CD4-positive, CD25-positive, alpha-beta regulatory T cell (primary cell): Measurements from ENCODE around the gene MCU. TPM values are rescaled to one million over a fixed set of nuclear protein-coding genes. Genes with fewer than 3 reads are reported as not detected.

Source experiments
- ATAC-seq, 2 donors: fragments of 150-1000 bp; cut with Tn5 transposase; one replicate each; pipeline ENCODE4 v1.10.0; 2021; ENCODE audit warnings: low read depth in 2 of 2, moderate number of reproducible peaks in 2 of 2, moderate library complexity in 1 of 2
- DNase-seq, 3 donors: peaks; one replicate each; pipeline versions ENCODE4 v3.0.0 to v3.0.0-alpha.2; 2012 to 2022; ENCODE audit warnings: mixed read lengths in 1 of 3
- H3K27ac ChIP-seq: one replicate; pipeline ENCODE4 v1.7.0; 2013; ENCODE audit warnings: mild to moderate bottlenecking, low read length; ENCODE audit not compliant: insufficient read depth, poor library complexity, severe bottlenecking
- H3K27me3 ChIP-seq: one replicate; pipeline ENCODE4 v1.7.0; 2013; ENCODE audit warnings: low read length; ENCODE audit not compliant: control insufficient read depth, insufficient read depth
- H3K36me3 ChIP-seq: one replicate; pipeline ENCODE4 v1.7.0; 2013; ENCODE audit warnings: mild to moderate bottlenecking, low read length, moderate library complexity; ENCODE audit not compliant: control insufficient read depth, insufficient read depth
- H3K4me1 ChIP-seq: 2 replicates; pipeline ENCODE4 v1.7.0; 2013; ENCODE audit warnings: mild to moderate bottlenecking, low read length; ENCODE audit not compliant: insufficient read depth, control insufficient read depth, poor library complexity, severe bottlenecking
- H3K4me3 ChIP-seq: one replicate; pipeline ENCODE4 v1.7.0; 2013; ENCODE audit warnings: low read depth, mild to moderate bottlenecking, low read length, moderate library complexity
- H3K9me3 ChIP-seq, 2 experiments: 1 replicate in 1 of 2; 2 replicates in 1 of 2; pipeline ENCODE4 v1.7.0; 2013; ENCODE audit warnings: low read length in 2 of 2, mild to moderate bottlenecking in 1 of 2, moderate library complexity in 1 of 2; ENCODE audit not compliant: control insufficient read depth in 2 of 2
- H3K27ac Mint-ChIP-seq, 3 donors: one replicate each; pipeline ENCODE4 v1.8.0; 2020 to 2022; ENCODE audit warnings: mild to moderate bottlenecking in 3 of 3, mixed read lengths in 3 of 3, moderate library complexity in 2 of 3
- H3K27me3 Mint-ChIP-seq: one replicate; pipeline ENCODE4 v1.8.0; 2022; ENCODE audit warnings: mild to moderate bottlenecking, mixed read lengths
- H3K36me3 Mint-ChIP-seq: one replicate; pipeline ENCODE4 v1.8.0; 2020; ENCODE audit warnings: mixed read lengths
- H3K4me1 Mint-ChIP-seq, 4 donors: one replicate each; pipeline ENCODE4 v1.8.0; 2020 to 2022; ENCODE audit warnings: mixed read lengths in 4 of 4, mild to moderate bottlenecking in 1 of 4
- H3K4me3 Mint-ChIP-seq, 4 donors: one replicate each; pipeline ENCODE4 v1.8.0; 2020 to 2022; ENCODE audit warnings: mild to moderate bottlenecking in 4 of 4, mixed read lengths in 4 of 4, moderate library complexity in 3 of 4
- H3K9me3 Mint-ChIP-seq, 7 donors: one replicate each; pipeline ENCODE4 v1.8.0; 2020 to 2022; ENCODE audit warnings: mixed read lengths in 7 of 7, mild to moderate bottlenecking in 3 of 7, moderate library complexity in 2 of 7
- polyA plus RNA-seq, 4 donors: library from polyadenylated mRNA; unstranded; fragments of 300-500 nt; fragmentation: Illumina TruSeq; gene quantifications; one replicate each; pipeline ENCODE4 v1.2.3, GENCODE V29; 2021
- total RNA-seq: library from RNA; stranded (reverse); gene quantifications from one replicate; pipeline ENCODE4 v1.2.3, GENCODE V29; 2022

The MCU gene
- total and polyA plus RNA-seq, 5 donors from 2014 or later, result 9.0 to 15.6 (median 11.9) TPM

DNA sequence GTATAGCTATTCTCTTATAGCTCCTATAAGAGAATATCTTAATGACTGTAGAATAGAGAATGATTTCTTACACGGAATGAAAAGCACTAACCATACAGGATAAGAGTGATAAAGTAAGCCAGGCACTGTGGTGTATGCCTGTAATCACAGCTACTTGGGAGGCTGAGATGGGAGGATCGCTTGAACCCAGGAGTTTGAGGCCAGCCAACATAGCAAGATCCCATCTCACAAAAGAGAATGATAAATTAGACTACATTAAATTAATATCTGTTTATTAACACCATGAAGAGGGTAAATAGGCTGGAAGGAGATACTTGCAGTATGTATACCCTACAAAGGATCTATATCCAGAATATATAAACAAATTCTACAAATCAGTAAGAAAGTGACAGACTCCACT, 189.3 kb downstream of the MCU start:
- H3K27me3 Mint-ChIP-seq, result no peaks in the 10 kb centered on the region
- Histone ChIP-seq H3K36me3 (peaks cover 3% of the 10 kb centered on the region), H3K9me3 (no peaks in the 10 kb centered on the region), H3K27me3 (no peaks in the 10 kb centered on the region), H3K4me1 (no peaks in the 10 kb centered on the region), H3K27ac (no peak overlapping the region), H3K4me3 (no peak overlapping the region)
- DNase-seq (no peak), ATAC-seq (no peak)
- H3K4me3 Mint-ChIP-seq, result no peak overlapping the region
- H3K4me1 Mint-ChIP-seq, result peaks cover 0 to 2% (median 0%) of the 10 kb centered on the region in 4 donors
- peaks cover 55% of the 10 kb centered on the region for H3K36me3 Mint-ChIP-seq
- H3K9me3 Mint-ChIP-seq, result peaks cover 0 to 10% (median 5%) of the 10 kb centered on the region in 7 donors
- H3K27ac Mint-ChIP-seq, result no peak overlapping the region

DNA sequence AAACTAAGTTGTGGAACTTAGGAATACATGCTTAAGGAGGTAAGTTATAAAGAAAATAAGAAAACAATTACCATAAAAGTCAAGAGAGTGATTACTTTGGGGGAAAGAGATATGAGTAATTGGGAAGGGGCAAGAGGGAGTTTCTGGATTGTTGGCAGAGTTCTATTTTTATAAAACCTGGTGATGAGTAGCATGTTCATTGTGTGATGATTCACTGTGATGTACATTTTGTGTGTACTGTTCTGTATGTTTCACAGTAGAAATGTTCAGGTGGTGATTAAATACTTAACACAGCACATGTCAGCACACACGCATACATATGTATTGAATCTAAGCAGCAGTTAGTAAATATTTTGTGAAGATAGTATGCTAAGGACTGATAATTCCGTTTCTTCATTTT, 191.9 kb downstream of the MCU start:
- ATAC-seq (no peak), DNase-seq (no peak)
- Histone ChIP-seq H3K9me3 (no peaks in the 10 kb centered on the region), H3K4me1 (no peaks in the 10 kb centered on the region), H3K27me3 (no peaks in the 10 kb centered on the region), H3K27ac (no peak overlapping the region), H3K36me3 (peaks cover 6% of the 10 kb centered on the region), H3K4me3 (no peak overlapping the region)
- Mint-ChIP-seq H3K36me3 (peaks cover 48% of the 10 kb centered on the region), H3K27ac (no peak overlapping the region), H3K9me3 (peaks cover 0 to 10% (median 3%) of the 10 kb centered on the region in 7 donors), H3K4me1 (peaks cover 6 to 18% (median 10%) of the 10 kb centered on the region in 4 donors), H3K27me3 (no peaks in the 10 kb centered on the region), H3K4me3 (no peak overlapping the region)

GRCh38 chr10:72885953-72886352, 194.0 kb downstream of the MCU start:
- peaks cover 44% of the 10 kb centered on the region for H3K36me3 Mint-ChIP-seq
- DNase-seq, result no peak
- H3K4me1 Mint-ChIP-seq, result peaks cover 6 to 18% (median 10%) of the 10 kb centered on the region in 4 donors
- H3K27me3 Mint-ChIP-seq, result no peaks in the 10 kb centered on the region
- H3K9me3 Mint-ChIP-seq, result peaks cover 0 to 10% (median 3%) of the 10 kb centered on the region in 7 donors
- H3K4me3 Mint-ChIP-seq, result no peak overlapping the region
- no peak for ATAC-seq
- peak overlapping the region; percentile 23 to 53 (median 29) for H3K27ac Mint-ChIP-seq
- Histone ChIP-seq H3K4me1 (no peaks in the 10 kb centered on the region), H3K4me3 (no peak overlapping the region), H3K27ac (no peak overlapping the region), H3K36me3 (peaks cover 6% of the 10 kb centered on the region), H3K9me3 (no peaks in the 10 kb centered on the region), H3K27me3 (no peaks in the 10 kb centered on the region)

DNA sequence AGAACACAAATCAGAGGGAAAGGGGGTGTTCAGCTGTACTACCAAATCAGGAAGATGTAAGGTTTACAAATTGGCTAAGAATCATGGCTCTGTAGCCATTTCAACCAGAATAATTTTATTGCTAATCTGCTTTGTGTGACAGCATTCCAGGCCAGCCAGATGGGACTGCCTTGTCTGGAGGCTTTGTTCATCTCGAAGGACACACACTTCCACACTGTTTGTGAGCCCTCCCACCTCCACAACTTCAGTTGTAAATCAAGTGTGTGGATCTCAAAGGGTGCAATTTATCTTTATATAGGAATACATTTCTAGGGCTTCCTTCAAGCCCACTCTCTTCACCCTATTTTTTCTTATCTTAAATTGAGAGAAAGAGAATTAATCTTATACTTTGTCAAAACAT, 194.7 kb downstream of the MCU start:
- no peak overlapping the region for H3K4me3 Mint-ChIP-seq

DNA sequence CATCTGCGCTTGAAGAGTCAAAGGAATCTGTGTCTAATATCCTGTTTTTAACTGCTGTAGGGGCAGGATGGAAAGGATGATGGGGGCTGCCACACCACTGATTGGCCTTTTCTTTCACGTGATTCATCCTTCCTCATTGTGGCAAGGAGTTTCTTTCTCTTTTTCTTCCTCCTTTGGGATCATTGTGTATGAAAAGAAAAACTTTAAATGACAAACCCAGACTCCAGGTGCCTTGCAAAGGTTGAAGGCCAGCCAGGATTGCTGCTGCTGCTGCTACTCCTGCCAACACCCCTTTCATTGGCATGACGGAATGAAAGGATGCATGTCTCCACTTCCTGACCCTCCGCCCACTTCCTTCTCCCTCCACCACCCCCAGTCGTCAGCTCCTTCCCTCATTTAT, 195.1 kb downstream of the MCU start:
- H3K4me1 Mint-ChIP-seq, result peaks cover 6 to 18% (median 10%) of the 10 kb centered on the region in 4 donors
- H3K27ac Mint-ChIP-seq, result peak overlapping the region; percentile 7 to 84 (median 20)
- Histone ChIP-seq H3K27ac (no peak overlapping the region), H3K27me3 (no peaks in the 10 kb centered on the region), H3K4me3 (no peak overlapping the region), H3K9me3 (no peaks in the 10 kb centered on the region), H3K4me1 (no peaks in the 10 kb centered on the region), H3K36me3 (peaks cover 6% of the 10 kb centered on the region)
- no peaks in the 10 kb centered on the region for H3K27me3 Mint-ChIP-seq
- DNase-seq (peak in 1 of 3 donors; percentile 14), ATAC-seq (no peak)
- peaks cover 34% of the 10 kb centered on the region for H3K36me3 Mint-ChIP-seq
- H3K9me3 Mint-ChIP-seq, result peaks cover 0 to 6% (median 2%) of the 10 kb centered on the region in 7 donors
- H3K4me3 Mint-ChIP-seq, result peak overlapping the region in 2 of 4 donors; percentile 23 to 68

More for the DNA sequence above, 194.7 kb downstream of the MCU start:
- no peaks in the 10 kb centered on the region for H3K27me3 Mint-ChIP-seq
- no peak for ATAC-seq
- no peak overlapping the region for H3K27ac ChIP-seq
- no peak overlapping the region for H3K4me3 ChIP-seq
- H3K4me1 ChIP-seq, result no peaks in the 10 kb centered on the region
- H3K4me1 Mint-ChIP-seq, result peaks cover 6 to 18% (median 10%) of the 10 kb centered on the region in 4 donors
- H3K36me3 Mint-ChIP-seq, result peaks cover 38% of the 10 kb centered on the region
- H3K9me3 Mint-ChIP-seq, result peaks cover 0 to 9% (median 2%) of the 10 kb centered on the region in 7 donors
- DNase-seq, result no peak
- no peaks in the 10 kb centered on the region for H3K27me3 ChIP-seq
- no peaks in the 10 kb centered on the region for H3K9me3 ChIP-seq
- peak overlapping the region in 2 of 3 donors; percentile 7 to 20 for H3K27ac Mint-ChIP-seq
- peaks cover 6% of the 10 kb centered on the region for H3K36me3 ChIP-seq

DNA sequence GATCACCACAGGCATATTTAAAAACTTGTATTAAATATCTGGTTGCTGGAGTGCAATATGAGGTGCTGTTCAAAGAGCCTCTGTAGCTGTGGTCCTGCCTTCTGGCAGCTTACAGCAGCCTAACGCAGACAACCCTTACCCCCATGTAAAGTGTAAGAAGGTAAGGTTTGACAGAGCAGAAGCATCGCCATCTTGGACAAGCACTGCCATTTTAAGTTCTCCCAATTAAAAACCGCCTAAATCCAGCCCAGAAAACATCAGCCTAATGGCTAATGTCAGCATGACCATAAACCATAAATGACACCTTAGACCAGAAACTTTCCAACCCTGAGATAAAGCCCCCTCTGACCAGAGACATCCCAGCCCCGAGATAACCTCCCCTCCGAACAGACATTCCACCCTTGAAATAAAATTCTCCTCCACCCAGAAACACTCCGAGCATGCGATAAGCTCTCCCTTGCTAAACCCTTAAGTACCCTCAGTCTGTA, 196.3 kb downstream of the MCU start:
- Histone ChIP-seq H3K9me3 (no peaks in the 10 kb centered on the region), H3K4me1 (no peaks in the 10 kb centered on the region), H3K27me3 (no peaks in the 10 kb centered on the region), H3K36me3 (peaks cover 6% of the 10 kb centered on the region), H3K4me3 (no peak overlapping the region), H3K27ac (no peak overlapping the region)
- peaks cover 0 to 2% (median 0%) of the 10 kb centered on the region in 7 donors for H3K9me3 Mint-ChIP-seq
- DNase-seq (no peak), ATAC-seq (no peak)
- H3K27me3 Mint-ChIP-seq, result peaks cover 3% of the 10 kb centered on the region
- peaks cover 6 to 18% (median 10%) of the 10 kb centered on the region in 4 donors for H3K4me1 Mint-ChIP-seq
- H3K36me3 Mint-ChIP-seq, result peaks cover 25% of the 10 kb centered on the region
- H3K4me3 Mint-ChIP-seq, result no peak overlapping the region
- H3K27ac Mint-ChIP-seq, result peak overlapping the region in 2 of 3 donors; percentile 5 to 7

DNA sequence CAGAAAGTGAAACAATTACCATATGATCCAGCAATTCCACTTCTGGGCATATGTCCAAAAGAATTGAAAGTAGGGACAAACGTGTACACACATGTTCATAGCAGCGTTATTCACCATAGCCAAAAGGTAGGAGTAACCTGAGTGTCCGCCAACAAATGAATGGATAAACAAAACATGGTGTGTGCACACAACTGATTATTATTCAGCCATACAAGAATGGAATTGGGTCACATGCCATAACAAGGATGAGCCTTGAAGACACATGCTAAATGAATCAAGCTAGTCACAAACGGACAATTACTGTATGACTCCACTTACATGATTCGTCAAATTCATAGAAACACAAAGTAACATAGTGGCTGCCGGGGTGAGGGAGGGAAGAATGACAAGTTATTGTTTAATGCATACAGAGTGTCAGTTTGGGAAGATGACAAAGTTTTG, 197.5 kb downstream of the MCU start:
- no peak overlapping the region for H3K4me3 ChIP-seq
- H3K27me3 Mint-ChIP-seq, result peaks cover 11% of the 10 kb centered on the region
- no peaks in the 10 kb centered on the region for H3K9me3 ChIP-seq
- no peak for ATAC-seq
- peaks cover 20% of the 10 kb centered on the region for H3K36me3 Mint-ChIP-seq
- H3K4me3 Mint-ChIP-seq, result no peak overlapping the region
- H3K4me1 Mint-ChIP-seq, result peaks cover 6 to 18% (median 10%) of the 10 kb centered on the region in 4 donors
- peaks cover 6% of the 10 kb centered on the region for H3K36me3 ChIP-seq
- H3K27ac Mint-ChIP-seq, result no peak overlapping the region
- no peak for DNase-seq
- H3K4me1 ChIP-seq, result no peaks in the 10 kb centered on the region
- H3K9me3 Mint-ChIP-seq, result peaks cover 0 to 2% (median 0%) of the 10 kb centered on the region in 7 donors
- H3K27me3 ChIP-seq, result peaks cover 2% of the 10 kb centered on the region
- H3K27ac ChIP-seq, result no peak overlapping the region

DNA sequence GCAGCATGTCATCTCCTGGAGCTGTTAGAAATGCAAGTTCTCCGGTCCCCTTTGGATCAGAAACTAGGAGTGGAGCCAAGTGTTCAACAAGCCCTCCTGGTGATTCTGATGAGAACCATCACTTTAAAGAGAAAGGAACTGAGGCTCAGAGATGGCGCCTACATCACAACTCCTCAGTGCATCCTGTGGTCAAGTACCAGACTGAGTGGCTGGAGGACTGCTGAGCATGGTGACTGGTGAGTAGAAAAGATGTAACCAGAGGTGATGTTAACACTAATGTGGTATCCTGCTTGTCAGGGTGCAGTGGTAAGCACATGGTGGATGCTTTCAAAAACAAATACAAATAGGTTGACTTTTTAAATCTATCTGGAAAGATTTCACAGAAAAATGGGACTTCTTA, 198.1 kb downstream of the MCU start:
- peaks cover 4% of the 10 kb centered on the region for H3K27me3 ChIP-seq
- no peaks in the 10 kb centered on the region for H3K9me3 ChIP-seq
- H3K4me3 ChIP-seq, result no peak overlapping the region
- no peaks in the 10 kb centered on the region for H3K4me1 ChIP-seq
- Mint-ChIP-seq H3K9me3 (peaks cover 0 to 2% (median 0%) of the 10 kb centered on the region in 7 donors), H3K4me1 (peaks cover 6 to 18% (median 10%) of the 10 kb centered on the region in 4 donors), H3K27me3 (peaks cover 14% of the 10 kb centered on the region), H3K36me3 (peaks cover 20% of the 10 kb centered on the region), H3K4me3 (no peak overlapping the region), H3K27ac (no peak overlapping the region)
- ATAC-seq (no peak), DNase-seq (no peak)
- H3K27ac ChIP-seq, result no peak overlapping the region
- peaks cover 6% of the 10 kb centered on the region for H3K36me3 ChIP-seq
